Spleen (tissue), 11 donors: ENCODE data around the gene ROGDI. TPM values are rescaled to one million over a fixed set of nuclear protein-coding genes. Genes with fewer than 3 reads are reported as not detected.

ENCODE experiments used
- DNase-seq: peaks from one replicate; pipeline ENCODE4 v3.0.0-alpha.2; 2020
- H3K27ac ChIP-seq, 8 donors: fragments of 200-600 bp; sonication (generic) in 7 of 8; 1 replicate in 4 of 8; 2 replicates in 4 of 8; pipeline versions ENCODE4 v1.5.0 to v1.8.0; 2016 to 2021; ENCODE audit warnings: inconsistent platforms in 4 of 8, mild to moderate bottlenecking in 4 of 8, moderate library complexity in 1 of 8
- H3K27me3 ChIP-seq, 7 donors: fragments of 200-600 bp; sonication (generic) in 6 of 7; replicated peaks in 1 of 7; 1 replicate in 4 of 7; 2 replicates in 3 of 7; pipeline versions ENCODE4 v1.5.0 to v1.8.0; 2016 to 2021; ENCODE audit warnings: inconsistent platforms in 3 of 7, mild to moderate bottlenecking in 1 of 7
- H3K36me3 ChIP-seq, 6 donors: fragments of 200-600 bp; sonication (generic) in 5 of 6; 1 replicate in 4 of 6; 2 replicates in 2 of 6; pipeline versions ENCODE4 v1.5.0 to v1.8.0; 2016 to 2021; ENCODE audit warnings: inconsistent platforms in 2 of 6
- H3K4me1 ChIP-seq, 6 donors: fragments of 200-600 bp; sonication (generic) in 5 of 6; 1 replicate in 3 of 6; 2 replicates in 3 of 6; pipeline versions ENCODE4 v1.5.0 to v1.8.0; 2016 to 2021; ENCODE audit warnings: inconsistent platforms in 3 of 6
- H3K4me3 ChIP-seq, 8 donors: fragments of 200-600 bp; sonication (generic) in 7 of 8; 1 replicate in 4 of 8; 2 replicates in 4 of 8; pipeline versions ENCODE4 v1.5.0 to v1.8.0; 2016 to 2021; ENCODE audit warnings: inconsistent platforms in 4 of 8, mild to moderate bottlenecking in 4 of 8, moderate library complexity in 2 of 8
- H3K9me3 ChIP-seq, 8 donors: fragments of 200-600 bp; sonication (generic) in 7 of 8; 1 replicate in 4 of 8; 2 replicates in 4 of 8; pipeline versions ENCODE4 v1.5.0 to v1.8.0; 2016 to 2021; ENCODE audit warnings: inconsistent platforms in 4 of 8
- CTCF ChIP-seq, 11 experiments: fragments of 200-600 bp in 7 of 11; fragments of 450-650 bp in 4 of 11; sonication (generic) in 4 of 11; IDR thresholded peaks in 8 of 11; conservative IDR thresholded peaks in 3 of 11; 1 replicate in 7 of 11; 2 replicates in 4 of 11; pipeline versions ENCODE4 v1.4.0 to v1.8.0; 2016 to 2021; ENCODE audit warnings: antibody characterized with exemption in 11 of 11, inconsistent platforms in 4 of 11, mild to moderate bottlenecking in 1 of 11
- POLR2A ChIP-seq, 3 donors: fragments of 450-650 bp; IDR thresholded peaks; one replicate each; pipeline ENCODE4 v1.5.1; 2017; ENCODE audit warnings: antibody characterized with exemption in 3 of 3, mild to moderate bottlenecking in 1 of 3
- POLR2AphosphoS5 ChIP-seq, 3 donors: sonication (generic); formaldehyde crosslinking; IDR thresholded peaks; one replicate each; pipeline ENCODE4 v1.5.1; 2017; ENCODE audit warnings: antibody characterized with exemption in 3 of 3
- WGBS, 5 donors: extraction: QIAGEN DNeasy Blood & Tissue Kit in 3 of 5; methylation state at CpG; one replicate each; pipeline versions ENCODE4 v1.1.5 to v1.1.7; 2013 to 2018; 5-methylcytosine and 5-hydroxymethylcytosine counted together
- intact Hi-C: fragments of 100-400 bp; cut with DNase I; formaldehyde crosslinking; loops from one replicate; pipeline ENCODE4 v1.15.0; 2023; ENCODE audit warnings: low total_unique reads
- polyA plus RNA-seq, 3 donors: library from polyadenylated mRNA; stranded (reverse); fragments of 200-250 nt; gene quantifications; one replicate each; pipeline ENCODE4 v1.2.1, GENCODE V29; 2013
- total RNA-seq, 7 donors: library from RNA; depleted of rRNA in 3 of 7; stranded (reverse); fragments of >200 nt in 3 of 7; fragmentation: NEBNext Ultra II Directional in 4 of 7; extraction: Animal tissue kit (Norgen Biotek cat#: 25700) in 4 of 7; gene quantifications; one replicate each; pipeline versions ENCODE4 v1.1.0 to v1.2.1, GENCODE V29; 2016 to 2021
- donor health status: healthy with polysubstance abuse.
- donor health status: DM: no; HTN: no; CAD: no; lungs with moderate emphysema.
- donor health status: DM: no; HTN: no; CAD: no.
- donor health status: Bipolar disorder and iron deficiency.
- donor health status: healthy.
- donor health status: DM: no; HTN: no; CAD: no.
- donor health status: DM: yes; HTN: yes; CAD: no.

The ROGDI gene
- total and polyA plus RNA-seq, 10 donors = 24.6 to 47.5 (median 31.9) TPM

DNA sequence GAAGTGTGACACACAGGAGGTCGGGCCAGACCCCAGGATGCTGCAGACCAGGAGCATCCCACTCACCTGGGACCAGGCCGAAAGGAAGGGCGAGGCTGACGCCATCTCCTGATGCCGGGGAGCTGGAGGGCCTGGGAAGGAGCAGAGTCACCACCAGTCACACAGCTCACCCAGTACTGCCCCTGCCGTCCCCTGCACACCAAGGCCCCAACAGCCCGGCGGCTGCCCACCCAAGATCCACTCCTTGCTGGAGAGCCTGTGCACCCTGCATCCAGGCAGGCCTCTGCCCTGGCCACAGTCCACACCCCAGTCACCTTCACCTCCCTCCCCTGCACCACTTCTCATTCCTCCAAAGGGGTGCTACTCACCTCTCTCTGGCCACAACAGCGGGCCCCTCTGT is 40.2 kb downstream of the ROGDI start:
- Histone ChIP-seq H3K27me3 (no peaks in the 10 kb centered on the region), H3K9me3 (no peaks in the 10 kb centered on the region), H3K4me1 (peaks cover 14 to 54% (median 41%) of the 10 kb centered on the region in 6 donors), H3K4me3 (no peak overlapping the region), H3K27ac (peak overlapping the region in 1 of 8 donors; percentile 38), H3K36me3 (peaks cover 0 to 83% (median 63%) of the 10 kb centered on the region in 6 donors)
- 81 to 86% (median 84%) methylated on average over 4 to 9 of the region's 9 CpGs for WGBS, 5 donors
- DNase-seq = no peak
- intact Hi-C loops = no loop called here
- TF ChIP-seq CTCF (IDR thresholded peaks at IDR 0.05 in 8 of 11, conservative IDR thresholded peaks at IDR 0.05 in 3 of 11) (no peak), POLR2AphosphoS5 (IDR thresholded peaks at IDR 0.05) (peak in 1 of 3 donors; percentile 25), POLR2A (IDR thresholded peaks at IDR 0.05) (no peak)

DNA sequence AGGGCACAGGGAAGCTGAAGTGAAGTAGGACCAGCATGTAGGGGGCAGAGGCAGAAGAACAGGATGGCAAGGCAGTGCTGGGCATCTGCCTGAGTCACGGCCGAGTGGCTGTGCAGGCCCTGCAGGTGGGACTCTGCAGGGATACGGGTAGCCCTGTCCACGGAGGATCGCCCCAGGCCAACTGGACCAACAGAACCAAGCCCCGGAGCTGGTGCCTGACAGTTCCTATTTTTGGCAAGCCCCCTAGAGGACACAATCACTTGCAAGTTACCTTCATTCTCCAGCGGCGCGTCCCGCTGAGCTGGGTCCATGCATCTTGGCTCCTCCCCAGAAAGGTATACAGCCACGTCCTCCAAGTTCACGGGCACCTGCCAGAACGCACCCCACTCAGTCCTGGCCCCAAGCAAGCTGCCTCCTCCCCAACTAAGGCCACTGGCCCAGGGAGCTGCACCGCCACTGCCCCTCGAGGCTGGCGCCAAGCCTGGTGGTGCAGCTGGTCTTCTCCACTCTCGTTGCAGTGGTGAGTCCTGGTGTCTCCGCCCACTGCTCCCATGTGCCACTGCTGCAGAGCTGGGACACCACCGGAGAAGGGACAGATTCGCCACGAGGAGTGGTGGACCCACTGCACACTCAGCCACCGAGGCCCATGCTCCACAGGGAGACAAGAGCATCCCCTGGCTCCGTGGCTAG is 42.1 kb downstream of the ROGDI start:
- Histone ChIP-seq H3K27ac (no peak overlapping the region), H3K27me3 (no peaks in the 10 kb centered on the region), H3K4me3 (no peak overlapping the region), H3K4me1 (peaks cover 7 to 38% (median 28%) of the 10 kb centered on the region in 6 donors), H3K9me3 (peaks cover 0 to 5% (median 0%) of the 10 kb centered on the region in 8 donors), H3K36me3 (peaks cover 0 to 100% (median 77%) of the 10 kb centered on the region in 6 donors)
- WGBS, 5 donors = 88 to 96% (median 93%) methylated on average over 17 to 23 of the region's 23 CpGs
- intact Hi-C loops = no loop called here
- no peak for DNase-seq
- peak in 2 of 3 donors; percentile 26 to 35 for TF ChIP-seq POLR2AphosphoS5 (IDR thresholded peaks at IDR 0.05)
- no peak for TF ChIP-seq CTCF (IDR thresholded peaks at IDR 0.05 in 8 of 11, conservative IDR thresholded peaks at IDR 0.05 in 3 of 11)

DNA sequence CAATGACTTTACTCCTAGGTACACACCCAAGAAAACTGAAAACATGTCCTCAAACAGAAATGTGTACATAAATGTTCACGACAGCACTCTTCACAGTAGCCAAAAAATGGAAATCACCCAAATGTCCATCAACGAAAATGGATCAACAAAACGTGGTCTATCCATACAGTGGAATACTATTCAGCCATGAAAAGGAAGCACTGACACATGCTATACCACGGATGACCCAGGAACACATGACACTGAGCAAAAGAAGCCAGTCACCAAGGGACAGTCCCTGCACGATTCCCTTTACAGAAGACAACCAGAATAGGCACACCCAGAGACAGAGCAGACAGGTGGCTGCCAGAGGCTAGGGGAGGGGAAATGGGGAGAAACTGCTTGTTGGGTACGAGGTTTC is 46.7 kb downstream of the ROGDI start:
- Histone ChIP-seq H3K4me1 (no peaks in the 10 kb centered on the region), H3K9me3 (peaks cover 0 to 13% (median 5%) of the 10 kb centered on the region in 8 donors), H3K27me3 (no peaks in the 10 kb centered on the region), H3K27ac (no peak overlapping the region), H3K4me3 (no peak overlapping the region), H3K36me3 (peaks cover 4 to 100% (median 93%) of the 10 kb centered on the region in 6 donors)
- intact Hi-C loops = no loop called here
- DNase-seq = no peak
- TF ChIP-seq POLR2A (IDR thresholded peaks at IDR 0.05) (no peak), CTCF (IDR thresholded peaks at IDR 0.05 in 8 of 11, conservative IDR thresholded peaks at IDR 0.05 in 3 of 11) (no peak), POLR2AphosphoS5 (IDR thresholded peaks at IDR 0.05) (no peak)
- WGBS, 5 donors = 94 to 99% (median 98%) methylated on average over 6 of the region's 6 CpGs

- Histone ChIP-seq H3K4me3 (no peak overlapping the region), H3K36me3 (peaks cover 4 to 100% (median 92%) of the 10 kb centered on the region in 6 donors), H3K27me3 (no peaks in the 10 kb centered on the region), H3K9me3 (peaks cover 0 to 13% (median 5%) of the 10 kb centered on the region in 8 donors), H3K4me1 (no peaks in the 10 kb centered on the region), H3K27ac (no peak overlapping the region)
- 97 to 100% (median 99%) methylated on average over 4 of the region's 4 CpGs for WGBS, 5 donors
- no peak for DNase-seq
- intact Hi-C loops = no loop called here
- TF ChIP-seq POLR2AphosphoS5 (IDR thresholded peaks at IDR 0.05) (no peak), CTCF (IDR thresholded peaks at IDR 0.05 in 8 of 11, conservative IDR thresholded peaks at IDR 0.05 in 3 of 11) (no peak), POLR2A (IDR thresholded peaks at IDR 0.05) (no peak)
These were observed 47.6 kb downstream of the ROGDI start for GRCh38 chr16:4754865-4755264.
